Kidney epithelial cell (primary cell): ENCODE results near the gene CD300LB. TPM values are rescaled to one million over a fixed set of nuclear protein-coding genes. Genes with fewer than 3 reads are reported as not detected.
"Not testable (repeated sequence)": the region's sequence is repeated elsewhere in the genome, so short reads cannot be mapped to it uniquely, and the experiment has no call there.

ENCODE experiments used
- DNase-seq: peaks from one replicate; pipeline ENCODE4 v3.0.0-alpha.2; 2010; ENCODE audit warnings: low read depth
- H3K27me3 ChIP-seq: 2 replicates; pipeline ENCODE4 v1.6.0; 2011; ENCODE audit warnings: low read length; ENCODE audit not compliant: control insufficient read depth, insufficient read depth
- H3K36me3 ChIP-seq: 2 replicates; pipeline ENCODE4 v1.5.1; 2011; ENCODE audit warnings: low read length; ENCODE audit not compliant: control insufficient read depth, insufficient read depth
- H3K4me3 ChIP-seq: 2 replicates; pipeline ENCODE4 v1.5.1; 2011; ENCODE audit warnings: low read depth, mild to moderate bottlenecking, control low read depth, low read length
- total RNA-seq: library from RNA; depleted of rRNA; stranded (reverse); fragments of >200 nt; gene quantifications from 2 replicates; pipeline ENCODE4 v1.2.3, GENCODE V29; 2015
- TF ChIP-seq, protein P1 (sequence below): IDR thresholded peaks from 2 replicates; pipeline ENCODE4 v1.5.1; 2011; ENCODE audit warnings: mild to moderate bottlenecking, moderate library complexity, low read length, control low read depth, inconsistent platforms; ENCODE audit not compliant: insufficient read depth, poor library complexity, severe bottlenecking

Gene CD300LB
- total RNA-seq, 1 donor from 2014 or later, result not detected

GRCh38 chr17:74522381-74523105 lies 8.7 kb downstream of the CD300LB start:
- TF ChIP-seq, protein P1, sequence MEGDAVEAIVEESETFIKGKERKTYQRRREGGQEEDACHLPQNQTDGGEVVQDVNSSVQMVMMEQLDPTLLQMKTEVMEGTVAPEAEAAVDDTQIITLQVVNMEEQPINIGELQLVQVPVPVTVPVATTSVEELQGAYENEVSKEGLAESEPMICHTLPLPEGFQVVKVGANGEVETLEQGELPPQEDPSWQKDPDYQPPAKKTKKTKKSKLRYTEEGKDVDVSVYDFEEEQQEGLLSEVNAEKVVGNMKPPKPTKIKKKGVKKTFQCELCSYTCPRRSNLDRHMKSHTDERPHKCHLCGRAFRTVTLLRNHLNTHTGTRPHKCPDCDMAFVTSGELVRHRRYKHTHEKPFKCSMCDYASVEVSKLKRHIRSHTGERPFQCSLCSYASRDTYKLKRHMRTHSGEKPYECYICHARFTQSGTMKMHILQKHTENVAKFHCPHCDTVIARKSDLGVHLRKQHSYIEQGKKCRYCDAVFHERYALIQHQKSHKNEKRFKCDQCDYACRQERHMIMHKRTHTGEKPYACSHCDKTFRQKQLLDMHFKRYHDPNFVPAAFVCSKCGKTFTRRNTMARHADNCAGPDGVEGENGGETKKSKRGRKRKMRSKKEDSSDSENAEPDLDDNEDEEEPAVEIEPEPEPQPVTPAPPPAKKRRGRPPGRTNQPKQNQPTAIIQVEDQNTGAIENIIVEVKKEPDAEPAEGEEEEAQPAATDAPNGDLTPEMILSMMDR, result no peak
- no peaks in the 10 kb centered on the region for H3K36me3 ChIP-seq
- DNase-seq, result no peak
- H3K27me3 ChIP-seq, result no peaks in the 10 kb centered on the region
- H3K4me3 ChIP-seq, result no peak overlapping the region

DNA sequence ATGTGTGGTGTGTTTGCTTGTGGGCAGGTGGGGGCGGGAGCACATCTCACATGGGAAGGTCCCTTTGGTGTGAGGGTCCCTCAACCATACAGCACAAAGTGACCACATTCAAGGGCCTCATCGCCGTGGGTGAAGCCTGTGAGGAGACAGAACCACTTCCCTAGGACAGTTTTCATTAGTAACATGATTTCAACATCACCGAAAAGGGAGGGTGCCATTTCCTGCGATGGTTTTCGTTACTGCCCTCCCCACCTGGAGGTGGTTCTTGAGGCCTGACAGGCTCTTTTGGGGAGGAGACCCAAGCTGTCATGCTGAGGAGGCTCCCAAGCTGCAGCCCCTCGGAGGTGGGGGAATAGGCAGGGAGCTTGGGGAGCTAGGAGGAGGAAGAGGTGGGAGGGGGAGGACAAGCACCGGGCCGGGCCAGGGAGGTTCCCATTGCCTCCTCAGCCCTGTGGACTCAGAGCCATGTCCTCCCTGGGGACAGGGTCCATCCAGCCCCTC lies 9.5 kb downstream of the CD300LB start:
- H3K4me3 ChIP-seq, result no peak overlapping the region
- TF ChIP-seq, protein P1, result no peak
- no peaks in the 10 kb centered on the region for H3K36me3 ChIP-seq
- no peak for DNase-seq
- H3K27me3 ChIP-seq, result no peaks in the 10 kb centered on the region

DNA sequence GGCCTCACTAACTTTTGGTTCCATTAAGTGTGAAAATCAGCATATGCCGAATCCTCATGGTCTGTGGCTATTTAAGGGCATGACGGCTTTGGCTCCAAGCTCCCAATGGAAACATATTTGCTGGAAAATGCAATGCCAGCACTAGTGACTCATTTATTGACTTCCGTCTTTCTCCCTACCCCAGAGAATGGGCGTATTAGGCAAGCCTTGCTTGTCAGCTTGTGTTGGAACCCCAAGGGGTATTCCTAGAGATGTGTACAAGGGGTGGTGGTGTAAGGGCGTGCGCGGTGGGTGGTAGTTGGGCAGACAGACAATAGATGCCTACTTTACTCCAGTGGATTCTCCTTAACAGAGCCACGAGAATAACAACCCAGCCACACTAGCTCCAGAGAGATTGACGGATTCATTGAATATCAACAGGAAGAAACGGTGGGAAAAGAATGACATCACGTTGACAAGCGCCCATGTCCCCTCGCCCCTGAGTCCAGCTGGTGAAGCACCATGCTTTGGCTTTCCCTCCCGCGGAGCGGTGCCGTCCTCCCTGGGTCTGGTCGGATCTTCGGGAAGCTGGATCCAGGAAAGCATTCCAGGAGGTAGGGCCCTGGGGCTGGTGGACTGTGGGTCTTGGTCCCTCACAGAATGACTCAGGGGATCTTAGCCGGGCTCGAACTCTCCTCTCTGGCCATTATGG lies 10.3 kb downstream of the CD300LB start:
- Histone ChIP-seq H3K4me3 (no peak overlapping the region), H3K27me3 (no peaks in the 10 kb centered on the region), H3K36me3 (no peaks in the 10 kb centered on the region)
- TF ChIP-seq, protein P1, result no peak
- no peak for DNase-seq

GRCh38 chr17:74520016-74520434 lies 11.2 kb downstream of the CD300LB start:
- no peak for DNase-seq
- H3K36me3 ChIP-seq, result no peaks in the 10 kb centered on the region
- no peaks in the 10 kb centered on the region for H3K27me3 ChIP-seq
- TF ChIP-seq, protein P1, result no peak
- H3K4me3 ChIP-seq, result no peak overlapping the region

GRCh38 chr17:74518413-74518981 lies 12.8 kb downstream of the CD300LB start:
- H3K27me3 ChIP-seq, DNase-seq, H3K36me3 ChIP-seq, H3K4me3 ChIP-seq: not testable (repeated sequence)

DNA sequence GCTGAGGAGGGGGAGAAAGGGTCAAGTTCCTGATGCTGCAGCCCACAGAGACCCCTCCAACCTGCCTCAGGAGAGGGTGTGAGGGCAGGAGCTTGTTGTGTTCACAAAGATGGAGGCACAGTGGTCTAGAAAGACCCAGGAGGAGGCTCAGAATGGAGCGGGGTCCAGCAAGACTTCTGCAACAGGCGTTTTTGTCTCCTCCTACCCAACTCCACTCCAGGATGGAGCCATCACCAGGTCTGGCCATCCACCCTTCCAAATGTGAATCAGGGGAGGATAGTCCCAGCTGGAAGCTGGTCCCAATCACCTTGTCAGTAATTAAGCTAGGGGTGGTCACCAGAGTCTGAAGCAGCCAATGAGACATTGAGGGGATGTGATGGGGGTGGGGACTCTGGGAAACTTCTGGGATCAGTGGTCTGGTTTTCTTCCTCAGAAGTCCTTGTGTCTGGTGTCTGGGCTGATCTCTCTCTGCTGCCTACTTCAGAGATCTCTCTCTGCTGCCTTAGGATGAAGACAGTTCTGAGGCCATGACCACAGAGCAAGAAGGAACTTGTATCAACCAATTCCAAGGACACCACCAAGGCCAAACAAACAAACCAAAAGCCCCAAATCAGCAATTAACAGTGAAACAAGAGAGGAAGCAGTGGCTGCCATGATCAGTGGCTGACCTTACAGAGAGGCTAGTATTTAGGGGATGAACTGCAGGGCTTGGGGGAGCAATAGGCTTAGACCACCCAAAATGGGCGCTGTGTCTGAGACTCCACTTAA lies 14.5 kb downstream of the CD300LB start:
- H3K4me3 ChIP-seq, result no peak overlapping the region
- TF ChIP-seq, protein P1, result no peak
- no peaks in the 10 kb centered on the region for H3K36me3 ChIP-seq
- no peaks in the 10 kb centered on the region for H3K27me3 ChIP-seq
- no peak for DNase-seq
